Fibroblast of pulmonary artery (primary cell): ENCODE results near the gene PGM5.

ENCODE experiments used
- DNase-seq: peaks from one replicate; pipeline ENCODE4 v3.0.0-alpha.2; 2010; ENCODE audit warnings: low read depth
- H3K4me3 ChIP-seq: replicated peaks from 2 replicates; pipeline ENCODE4 v1.5.1; 2011; ENCODE audit warnings: low read depth, mild to moderate bottlenecking, control low read depth, low read length, moderate library complexity
- CTCF ChIP-seq: IDR thresholded peaks from 2 replicates; pipeline ENCODE4 v1.5.1; 2011; ENCODE audit warnings: mild to moderate bottlenecking, control low read depth, low read length, inconsistent platforms; ENCODE audit errors: missing control alignments

The PGM5 gene

GRCh38 chr9:68482548-68482947 lies 126.1 kb downstream of the PGM5 start:
- no peak for TF ChIP-seq CTCF
- no peak overlapping the region for H3K4me3 ChIP-seq
- no peak for DNase-seq

GRCh38 chr9:68488126-68488525 lies 131.7 kb downstream of the PGM5 start:
- no peak for TF ChIP-seq CTCF
- DNase-seq = no peak

GRCh38 chr9:68489646-68490045 lies 133.2 kb downstream of the PGM5 start:
- TF ChIP-seq CTCF = no peak
- DNase-seq = no peak

More at GRCh38 chr9:68488126-68488525, 131.7 kb downstream of the PGM5 start:
- H3K4me3 ChIP-seq = no peak overlapping the region

GRCh38 chr9:68492806-68493205 lies 136.4 kb downstream of the PGM5 start:
- TF ChIP-seq CTCF = no peak
- no peak for DNase-seq
- H3K4me3 ChIP-seq = no peak overlapping the region

More at GRCh38 chr9:68489646-68490045, 133.2 kb downstream of the PGM5 start:
- H3K4me3 ChIP-seq = no peak overlapping the region

GRCh38 chr9:68493541-68493940 lies 137.1 kb downstream of the PGM5 start:
- no peak for TF ChIP-seq CTCF
- DNase-seq = no peak
- no peak overlapping the region for H3K4me3 ChIP-seq

- DNase-seq = no peak
- no peak for TF ChIP-seq CTCF
- no peak overlapping the region for H3K4me3 ChIP-seq
These were observed 137.7 kb downstream of the PGM5 start for GRCh38 chr9:68493958-68494577.

- DNase-seq = no peak
- H3K4me3 ChIP-seq = no peak overlapping the region
These were observed 138.8 kb downstream of the PGM5 start for GRCh38 chr9:68495247-68495646.

More at GRCh38 chr9:68495247-68495646, 138.8 kb downstream of the PGM5 start:
- no peak for TF ChIP-seq CTCF
